ENCODE results near the gene CTNNBL1. TPM values are rescaled to one million over a fixed set of nuclear protein-coding genes. Genes with fewer than 3 reads are reported as not detected.

Gene CTNNBL1
- total and polyA plus RNA-seq, 12 donors, result 5.5 to 75.5 (median 37.7) TPM

DNA sequence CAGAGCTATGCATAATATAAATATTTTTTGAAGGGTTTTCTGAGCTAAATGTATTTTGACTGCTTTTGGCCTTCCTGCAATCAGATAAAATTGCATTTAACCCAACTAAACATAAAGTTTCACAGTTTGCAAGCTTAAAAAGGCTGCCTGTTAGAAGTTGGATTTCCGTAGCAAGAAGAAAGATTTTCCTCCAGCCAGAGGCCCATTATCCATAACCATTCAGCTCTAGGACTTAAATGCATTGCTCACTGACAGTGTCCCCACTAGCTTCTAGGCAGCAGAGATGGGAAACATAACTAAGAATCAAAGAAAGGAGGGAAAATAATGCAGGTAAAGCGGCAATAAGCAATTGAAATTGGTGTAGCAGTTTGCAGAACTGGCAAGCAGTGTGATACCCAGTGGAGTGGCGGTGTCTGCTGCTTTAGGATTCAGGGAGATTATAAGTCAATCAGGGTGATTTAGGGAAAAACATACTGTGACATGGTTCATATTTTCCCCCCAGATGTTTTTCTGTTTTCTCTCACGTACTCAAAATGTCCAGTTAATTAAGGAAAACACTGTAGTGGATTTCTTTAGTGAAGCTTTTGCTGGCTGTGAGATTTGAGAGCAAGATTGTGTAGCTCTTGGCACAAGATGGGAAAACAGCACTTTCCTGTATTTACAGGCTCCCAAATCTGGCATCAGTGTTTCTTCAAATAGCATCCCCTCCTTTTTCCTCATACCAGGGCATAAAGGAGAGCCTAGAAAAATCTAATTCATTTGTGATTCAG, 69.1 kb downstream of the CTNNBL1 start:
- Histone ChIP-seq H3K27me3 (no peaks in the 10 kb centered on the region), H3K9me3 (replicated peaks in 1 of 3) (no peaks in the 10 kb centered on the region), H3K27ac (no peak overlapping the region), H3K4me3 (no peak overlapping the region), H3K36me3 (replicated peaks in 1 of 2) (peaks cover 0 to 11% of the 10 kb centered on the region in 2 donors), H3K4me1 (replicated peaks in 1 of 2) (no peaks in the 10 kb centered on the region)
- TF ChIP-seq, protein P1, sequence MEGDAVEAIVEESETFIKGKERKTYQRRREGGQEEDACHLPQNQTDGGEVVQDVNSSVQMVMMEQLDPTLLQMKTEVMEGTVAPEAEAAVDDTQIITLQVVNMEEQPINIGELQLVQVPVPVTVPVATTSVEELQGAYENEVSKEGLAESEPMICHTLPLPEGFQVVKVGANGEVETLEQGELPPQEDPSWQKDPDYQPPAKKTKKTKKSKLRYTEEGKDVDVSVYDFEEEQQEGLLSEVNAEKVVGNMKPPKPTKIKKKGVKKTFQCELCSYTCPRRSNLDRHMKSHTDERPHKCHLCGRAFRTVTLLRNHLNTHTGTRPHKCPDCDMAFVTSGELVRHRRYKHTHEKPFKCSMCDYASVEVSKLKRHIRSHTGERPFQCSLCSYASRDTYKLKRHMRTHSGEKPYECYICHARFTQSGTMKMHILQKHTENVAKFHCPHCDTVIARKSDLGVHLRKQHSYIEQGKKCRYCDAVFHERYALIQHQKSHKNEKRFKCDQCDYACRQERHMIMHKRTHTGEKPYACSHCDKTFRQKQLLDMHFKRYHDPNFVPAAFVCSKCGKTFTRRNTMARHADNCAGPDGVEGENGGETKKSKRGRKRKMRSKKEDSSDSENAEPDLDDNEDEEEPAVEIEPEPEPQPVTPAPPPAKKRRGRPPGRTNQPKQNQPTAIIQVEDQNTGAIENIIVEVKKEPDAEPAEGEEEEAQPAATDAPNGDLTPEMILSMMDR (IDR thresholded peaks at IDR 0.05), result no peak
- no peak for TF ChIP-seq POLR2A (IDR thresholded peaks at IDR 0.05)
- intact Hi-C loops (cut with DNase I), result no loop called here
- 90 to 96% (median 93%) methylated on average over 4 of the region's 4 CpGs for WGBS, 4 donors
- no peak for DNase-seq

DNA sequence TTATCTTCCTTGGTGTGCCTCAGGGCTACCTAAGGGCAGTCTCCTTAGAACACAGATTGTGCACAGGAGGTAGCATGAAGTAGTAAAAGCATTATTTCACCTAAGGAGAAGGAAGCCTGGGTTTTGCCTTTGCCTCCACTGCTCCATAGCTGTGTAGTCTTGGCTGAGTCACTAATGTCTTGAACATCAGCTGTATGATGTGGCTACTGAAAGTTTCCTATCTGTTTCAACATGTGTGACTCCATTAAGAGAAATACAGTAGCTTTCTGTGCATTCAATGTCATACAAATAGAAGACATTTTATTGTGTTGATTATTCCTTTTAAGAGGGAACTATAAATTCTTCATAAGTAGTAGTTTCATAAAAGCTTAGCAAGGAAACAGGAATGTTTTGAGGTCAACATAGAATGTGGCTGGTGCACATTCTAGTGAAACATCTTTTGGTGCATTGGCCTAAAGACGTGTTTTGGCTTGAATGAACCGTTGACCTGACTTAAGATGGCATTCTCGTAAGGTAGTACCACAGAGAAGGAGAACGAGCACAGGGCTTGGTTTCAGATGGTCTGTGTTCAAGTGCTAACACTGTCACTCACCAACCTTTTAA, 70.6 kb downstream of the CTNNBL1 start:
- WGBS, 4 donors, result 85 to 95% (median 92%) methylated on average over 4 of the region's 4 CpGs
- Histone ChIP-seq H3K36me3 (replicated peaks in 1 of 2) (no peaks in the 10 kb centered on the region), H3K9me3 (replicated peaks in 1 of 3) (no peaks in the 10 kb centered on the region), H3K4me1 (replicated peaks in 1 of 2) (no peaks in the 10 kb centered on the region), H3K27ac (no peak overlapping the region), H3K27me3 (no peaks in the 10 kb centered on the region), H3K4me3 (no peak overlapping the region)
- TF ChIP-seq, protein P1 (IDR thresholded peaks at IDR 0.05), result no peak
- no peak for TF ChIP-seq POLR2A (IDR thresholded peaks at IDR 0.05)
- DNase-seq, result no peak
- intact Hi-C loops (cut with DNase I), result no loop called here

DNA sequence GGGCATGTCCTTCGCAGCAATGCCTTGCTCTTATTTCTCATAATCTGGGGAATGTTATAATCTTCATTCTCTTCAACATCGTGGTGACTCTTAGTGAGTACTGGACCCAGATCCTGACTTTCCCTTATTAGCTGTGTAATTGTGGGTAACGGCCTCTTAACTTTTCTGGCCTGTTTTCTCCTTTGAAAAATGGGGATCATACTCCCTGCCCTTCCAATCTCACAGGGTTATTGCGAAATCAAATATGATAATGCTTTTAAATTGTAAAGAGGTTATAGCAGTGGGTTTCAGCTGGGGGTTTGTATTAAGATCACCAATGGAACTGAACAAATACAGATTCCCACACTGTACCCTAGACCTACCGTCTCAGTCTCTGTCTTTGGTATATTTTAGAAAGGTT, 77.1 kb downstream of the CTNNBL1 start:
- TF ChIP-seq, protein P1 (IDR thresholded peaks at IDR 0.05), result no peak
- TF ChIP-seq POLR2A (IDR thresholded peaks at IDR 0.05), result no peak
- H3K36me3 ChIP-seq (replicated peaks in 1 of 2), result no peaks in the 10 kb centered on the region
- H3K27me3 ChIP-seq, result no peaks in the 10 kb centered on the region
- no peak for DNase-seq
- H3K4me3 ChIP-seq, result no peak overlapping the region
- intact Hi-C loops (cut with DNase I), result no loop called here
- H3K27ac ChIP-seq, result no peak overlapping the region
- WGBS, 4 donors, result 92 to 97% (median 96%) methylated on average over 5 of the region's 5 CpGs
- no peaks in the 10 kb centered on the region for H3K4me1 ChIP-seq (replicated peaks in 1 of 2)
- no peaks in the 10 kb centered on the region for H3K9me3 ChIP-seq (replicated peaks in 1 of 3)

DNA sequence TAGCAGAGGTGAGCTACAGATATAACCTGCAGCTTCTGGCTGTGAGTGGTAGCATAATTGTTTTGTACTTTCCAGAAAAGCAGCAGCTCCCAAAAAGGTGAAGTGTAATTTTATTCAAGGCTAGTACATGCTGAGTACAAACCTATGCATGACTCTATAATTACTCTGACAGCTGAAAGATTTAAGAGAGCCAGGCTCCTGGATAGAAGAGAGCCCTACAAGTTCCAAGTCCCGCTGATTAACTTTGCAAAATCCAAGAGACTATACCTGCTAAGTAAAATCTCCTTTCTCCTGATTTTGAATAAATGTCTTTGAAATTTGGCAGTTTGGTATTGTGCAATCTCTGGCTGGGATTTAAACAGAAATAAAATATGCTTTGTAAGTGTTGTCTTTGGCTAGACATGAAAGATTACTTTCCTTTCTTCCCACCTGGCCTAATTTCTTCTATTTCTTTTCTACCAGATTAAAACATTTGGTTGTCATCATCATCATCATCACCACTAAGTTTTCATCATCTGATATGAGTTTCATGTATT, 79.5 kb downstream of the CTNNBL1 start:
- DNase-seq, result no peak
- Histone ChIP-seq H3K36me3 (replicated peaks in 1 of 2) (no peaks in the 10 kb centered on the region), H3K4me3 (no peak overlapping the region), H3K27me3 (no peaks in the 10 kb centered on the region), H3K27ac (no peak overlapping the region), H3K9me3 (replicated peaks in 1 of 3) (no peaks in the 10 kb centered on the region), H3K4me1 (replicated peaks in 1 of 2) (no peaks in the 10 kb centered on the region)
- intact Hi-C loops (cut with DNase I), result no loop called here
- WGBS, 4 donors, result 86 to 90% (median 87%) methylated on average over 1 of the region's 1 CpG
- TF ChIP-seq POLR2A (IDR thresholded peaks at IDR 0.05), result no peak
- TF ChIP-seq, protein P1 (IDR thresholded peaks at IDR 0.05), result no peak
